ENCODE results near the gene PIK3R3.

Gene PIK3R3

GRCh38 chr1:46157916-46158311, 25.5 kb upstream of the PIK3R3 start:
- DNase-seq (ENCODE audit: low read depth) = no peak

GRCh38 chr1:46153732-46154131, 21.3 kb upstream of the PIK3R3 start:
- no peak for DNase-seq (ENCODE audit: low read depth)

- DNase-seq (ENCODE audit: low read depth) = no peak
Observed at GRCh38 chr1:46153228-46153627, 20.8 kb upstream of the PIK3R3 start.

- DNase-seq (ENCODE audit: low read depth) = no peak
Observed at GRCh38 chr1:46152016-46152415, 19.6 kb upstream of the PIK3R3 start.

GRCh38 chr1:46150085-46150484, 17.7 kb upstream of the PIK3R3 start:
- no peak for DNase-seq (ENCODE audit: low read depth)

- no peak for DNase-seq (ENCODE audit: low read depth)
Observed at GRCh38 chr1:46148318-46148717, 15.9 kb upstream of the PIK3R3 start.

- DNase-seq (ENCODE audit: low read depth) = no peak
Observed at GRCh38 chr1:46137916-46138315, 5.5 kb upstream of the PIK3R3 start.

GRCh38 chr1:46136711-46137110, 4.3 kb upstream of the PIK3R3 start:
- DNase-seq (ENCODE audit: low read depth) = no peak

GRCh38 chr1:46134660-46135331, 2.4 kb upstream of the PIK3R3 start:
- DNase-seq (ENCODE audit: low read depth) = no peak

GRCh38 chr1:46133781-46134350, 1.4 kb upstream of the PIK3R3 start:
- DNase-seq (ENCODE audit: low read depth) = no peak

GRCh38 chr1:46133181-46133658, 791 bp upstream of the PIK3R3 start:
- no peak for DNase-seq (ENCODE audit: low read depth)

GRCh38 chr1:46131712-46132528, 509 bp downstream of the PIK3R3 start:
- no peak for DNase-seq (ENCODE audit: low read depth)

- no peak for DNase-seq (ENCODE audit: low read depth)
Observed at GRCh38 chr1:46131093-46131492, 1.3 kb downstream of the PIK3R3 start.

GRCh38 chr1:46130606-46131005, 1.8 kb downstream of the PIK3R3 start:
- no peak for DNase-seq (ENCODE audit: low read depth)

GRCh38 chr1:46130121-46130520, 2.3 kb downstream of the PIK3R3 start:
- DNase-seq (ENCODE audit: low read depth) = no peak

- no peak for DNase-seq (ENCODE audit: low read depth)
Observed at GRCh38 chr1:46128344-46128743, 4.1 kb downstream of the PIK3R3 start.

- no peak for DNase-seq (ENCODE audit: low read depth)
Observed at GRCh38 chr1:46118856-46119255, 13.6 kb downstream of the PIK3R3 start.

- no peak for DNase-seq (ENCODE audit: low read depth)
Observed at GRCh38 chr1:46117810-46118494, 14.5 kb downstream of the PIK3R3 start.

GRCh38 chr1:46114925-46115603, 17.4 kb downstream of the PIK3R3 start:
- DNase-seq (ENCODE audit: low read depth) = no peak

GRCh38 chr1:46113948-46114347, 18.5 kb downstream of the PIK3R3 start:
- DNase-seq (ENCODE audit: low read depth) = no peak

GRCh38 chr1:46112108-46112507, 20.3 kb downstream of the PIK3R3 start:
- DNase-seq (ENCODE audit: low read depth) = no peak

- no peak for DNase-seq (ENCODE audit: low read depth)
Observed at GRCh38 chr1:46110521-46110920, 21.9 kb downstream of the PIK3R3 start.

Measured in activated T-cell treated with anti-CD3 and anti-CD28 coated beads for 48 hours (primary cell).